Measurements from ENCODE around the gene TMEM198.

The TMEM198 gene

DNA sequence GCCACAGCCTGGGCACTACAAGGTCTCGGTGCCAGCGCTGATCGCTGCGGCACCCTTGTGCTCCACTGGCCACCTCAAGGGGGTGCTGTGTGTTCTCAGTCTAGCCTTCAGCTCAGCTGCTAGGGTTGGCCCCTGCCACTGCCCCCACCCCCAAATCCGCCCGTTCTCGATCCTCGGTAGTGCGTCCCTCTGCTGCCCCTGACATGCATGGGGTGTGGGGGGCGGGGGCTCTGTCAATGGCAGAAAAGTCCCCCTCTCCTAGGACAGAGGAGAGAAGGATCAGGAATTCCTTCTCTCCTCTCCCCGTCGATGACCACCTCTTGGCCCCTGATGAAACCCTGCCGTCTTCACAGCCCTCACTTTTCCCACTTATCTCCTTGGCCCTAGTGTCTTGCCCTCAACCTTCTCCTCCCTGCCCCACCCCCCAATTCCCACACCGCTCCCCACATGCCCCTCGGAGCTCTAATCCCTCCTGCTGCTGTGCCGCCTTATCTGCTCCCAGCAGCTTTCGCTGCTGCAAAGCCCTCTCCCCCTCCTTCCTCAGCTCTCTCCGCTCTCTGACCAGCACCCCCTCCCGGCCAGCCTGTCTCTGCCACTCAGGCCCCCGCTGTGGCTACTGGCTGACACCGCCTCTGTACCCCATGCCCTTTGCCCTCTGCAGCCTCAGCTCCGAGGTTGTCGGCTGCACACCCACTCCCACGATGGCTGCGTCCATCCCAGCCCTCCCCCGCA lies 33.9 kb upstream of the TMEM198 start:
- DNase-seq, result no peak

DNA sequence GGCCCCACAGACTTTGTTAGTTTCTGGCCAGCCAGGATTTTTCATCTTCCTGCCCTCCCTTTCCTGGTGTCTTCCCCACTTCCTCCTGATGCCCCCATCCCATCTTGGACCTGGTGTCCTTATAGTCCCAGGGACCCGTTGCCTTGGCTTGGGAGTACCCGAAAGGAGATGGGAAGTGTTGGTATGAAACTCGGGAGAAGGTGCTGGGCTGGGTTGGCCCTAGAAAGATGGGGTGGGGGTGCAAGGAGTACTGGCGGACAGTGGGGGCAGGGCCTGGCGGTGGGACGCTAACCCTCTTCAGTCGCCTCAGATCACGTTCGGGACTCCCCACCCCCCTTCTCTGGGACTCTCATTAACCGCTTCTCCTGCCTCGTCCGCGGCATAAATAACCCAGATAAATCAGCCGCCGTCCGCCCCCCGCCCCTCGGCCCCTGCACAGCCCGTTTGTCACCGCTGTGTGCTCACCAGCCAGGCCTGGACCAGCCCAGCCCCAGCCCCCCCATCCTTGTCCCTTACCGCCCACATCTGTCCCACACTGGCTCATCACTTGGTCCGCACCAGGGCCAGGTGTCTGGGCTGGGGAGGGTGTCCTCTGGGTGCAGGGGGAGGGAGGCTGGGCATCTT lies 33.2 kb upstream of the TMEM198 start:
- DNase-seq, result no peak

DNA sequence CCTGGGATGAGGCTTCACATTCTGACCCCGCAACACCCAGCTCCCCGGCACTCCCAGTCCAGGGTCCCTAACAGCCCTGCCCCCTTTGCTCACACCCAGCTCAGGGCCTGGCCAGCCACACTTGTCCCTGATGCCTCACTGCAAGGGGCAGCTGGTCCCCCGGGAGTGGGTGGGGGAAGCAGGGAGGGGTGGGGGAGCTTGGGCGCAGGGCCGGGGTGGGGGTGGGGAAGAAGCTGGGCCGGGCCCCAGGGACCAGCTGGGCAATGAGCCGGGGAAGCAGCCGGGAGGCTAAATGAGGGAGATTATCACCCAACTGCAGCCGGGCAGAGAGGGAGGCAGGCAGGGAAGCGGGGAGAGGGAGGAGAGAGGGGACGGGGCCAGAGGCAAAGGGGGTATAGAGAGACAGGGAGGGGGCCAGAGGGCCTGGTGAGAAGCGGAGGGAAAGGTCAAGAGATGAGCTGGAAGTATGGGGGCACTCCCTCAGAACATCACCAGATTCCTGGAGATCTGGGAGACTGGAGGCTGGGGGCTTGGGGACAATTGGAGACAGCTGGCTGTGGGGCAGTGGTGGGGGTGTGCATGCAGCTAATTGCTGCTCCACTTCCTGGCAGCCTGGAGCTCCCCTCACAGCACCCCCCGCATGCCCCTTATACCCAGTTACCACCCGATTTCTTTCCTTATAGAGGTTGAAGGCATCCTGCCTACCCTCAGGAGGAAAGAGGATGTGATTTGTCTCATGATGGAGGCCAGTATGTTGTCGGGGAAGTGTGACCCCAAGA lies 32.1 kb upstream of the TMEM198 start:
- DNase-seq, result no peak

DNA sequence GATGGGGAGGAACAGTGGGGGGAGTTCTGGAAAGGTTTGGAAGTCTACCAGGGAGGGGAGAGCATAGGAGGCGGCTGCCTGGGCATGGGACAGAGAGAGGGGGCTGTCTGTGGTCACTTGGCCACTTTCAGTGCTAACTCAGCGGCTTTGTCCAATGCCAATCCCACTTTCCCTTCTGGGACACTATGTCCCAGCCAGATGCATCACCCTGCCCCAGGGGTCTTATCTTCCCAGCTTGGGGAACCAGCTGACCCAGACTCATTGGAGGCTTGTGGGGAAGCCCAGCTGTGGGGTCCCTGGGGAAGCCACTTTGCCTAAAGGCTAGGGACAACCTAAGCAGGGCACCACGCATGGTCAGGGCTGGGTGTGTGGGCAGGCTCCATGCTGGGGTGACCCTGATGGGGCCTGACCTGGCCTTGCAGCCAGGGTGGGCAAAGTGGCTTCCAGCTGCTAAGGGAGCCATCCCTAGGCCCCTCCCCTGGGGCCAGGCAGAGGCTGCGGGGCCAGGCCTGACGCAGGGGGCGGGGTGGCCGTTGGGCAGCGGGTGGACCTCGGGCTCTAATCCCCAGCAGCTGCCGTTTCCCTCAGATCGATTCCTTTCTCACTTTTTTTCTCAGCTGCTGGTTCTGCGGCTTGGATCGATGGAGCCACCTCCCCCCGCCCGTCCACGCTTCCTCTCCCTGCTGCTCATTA lies 31.2 kb upstream of the TMEM198 start:
- DNase-seq, result no peak

DNA sequence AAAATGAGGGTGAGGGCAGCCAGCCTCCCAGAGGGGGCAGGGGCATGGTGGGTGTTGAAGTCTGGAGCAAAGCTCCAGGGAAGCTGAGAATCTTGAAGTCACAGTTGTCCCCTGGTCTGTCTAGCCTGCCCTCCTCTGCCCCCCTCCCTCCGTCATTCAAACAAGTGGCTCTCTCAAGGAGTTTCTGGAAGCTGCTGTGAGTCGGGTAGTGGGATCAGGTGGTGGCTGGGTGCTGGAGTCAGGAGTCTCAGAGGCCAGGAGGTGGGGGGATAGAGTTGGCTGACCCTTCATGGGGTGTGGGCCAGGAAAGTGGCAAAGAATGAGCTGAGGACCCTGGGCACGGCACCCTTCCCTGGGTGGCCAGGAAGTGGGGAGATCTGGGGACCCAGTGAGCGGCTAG lies 30.0 kb upstream of the TMEM198 start:
- no peak for DNase-seq

DNA sequence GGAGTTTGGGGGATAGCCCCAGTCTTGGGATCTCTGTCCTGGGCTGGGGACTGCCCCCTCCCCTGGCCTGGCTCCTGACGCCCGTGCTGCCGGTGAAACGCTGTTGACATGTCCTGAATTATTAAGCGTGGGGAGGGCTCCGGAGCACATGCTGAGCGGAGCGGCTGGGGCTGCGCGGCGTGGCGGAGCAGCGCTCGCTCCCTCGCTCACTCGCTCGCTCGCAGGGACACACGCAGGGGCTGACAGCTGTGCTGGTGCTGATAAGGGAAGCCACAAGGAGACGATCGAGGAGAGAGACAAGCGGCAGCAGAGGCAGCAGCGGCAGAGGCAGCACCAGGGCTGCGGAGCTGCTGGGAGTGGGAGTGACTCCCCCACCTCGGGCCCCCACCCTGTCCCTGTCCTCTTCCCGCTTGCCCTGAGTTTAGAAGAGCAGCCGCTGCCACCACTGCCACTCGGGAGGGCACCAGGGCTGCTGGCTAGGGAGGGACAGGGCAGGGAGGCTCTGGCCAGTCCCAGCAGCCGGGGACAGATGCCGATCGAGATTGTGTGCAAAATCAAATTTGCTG lies 29.5 kb upstream of the TMEM198 start, which contains the start of gene ASIC4:
Gene ASIC4 (plus strand): TSS at position 287 of the 566 bp plus-strand sequence. CDS start 243 bp downstream, at position 530.
- no peak for DNase-seq

DNA sequence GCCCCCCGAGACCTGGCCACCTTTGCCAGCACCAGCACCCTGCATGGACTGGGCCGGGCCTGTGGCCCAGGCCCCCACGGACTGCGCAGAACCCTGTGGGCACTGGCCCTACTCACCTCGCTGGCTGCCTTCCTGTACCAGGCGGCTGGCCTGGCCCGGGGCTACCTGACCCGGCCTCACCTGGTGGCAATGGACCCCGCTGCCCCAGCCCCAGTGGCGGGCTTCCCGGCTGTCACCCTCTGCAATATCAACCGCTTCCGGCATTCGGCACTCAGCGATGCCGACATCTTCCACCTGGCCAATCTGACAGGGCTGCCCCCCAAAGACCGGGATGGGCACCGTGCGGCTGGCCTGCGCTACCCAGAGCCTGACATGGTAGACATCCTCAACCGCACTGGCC lies 29.0 kb upstream of the TMEM198 start:
- DNase-seq, result no peak

DNA sequence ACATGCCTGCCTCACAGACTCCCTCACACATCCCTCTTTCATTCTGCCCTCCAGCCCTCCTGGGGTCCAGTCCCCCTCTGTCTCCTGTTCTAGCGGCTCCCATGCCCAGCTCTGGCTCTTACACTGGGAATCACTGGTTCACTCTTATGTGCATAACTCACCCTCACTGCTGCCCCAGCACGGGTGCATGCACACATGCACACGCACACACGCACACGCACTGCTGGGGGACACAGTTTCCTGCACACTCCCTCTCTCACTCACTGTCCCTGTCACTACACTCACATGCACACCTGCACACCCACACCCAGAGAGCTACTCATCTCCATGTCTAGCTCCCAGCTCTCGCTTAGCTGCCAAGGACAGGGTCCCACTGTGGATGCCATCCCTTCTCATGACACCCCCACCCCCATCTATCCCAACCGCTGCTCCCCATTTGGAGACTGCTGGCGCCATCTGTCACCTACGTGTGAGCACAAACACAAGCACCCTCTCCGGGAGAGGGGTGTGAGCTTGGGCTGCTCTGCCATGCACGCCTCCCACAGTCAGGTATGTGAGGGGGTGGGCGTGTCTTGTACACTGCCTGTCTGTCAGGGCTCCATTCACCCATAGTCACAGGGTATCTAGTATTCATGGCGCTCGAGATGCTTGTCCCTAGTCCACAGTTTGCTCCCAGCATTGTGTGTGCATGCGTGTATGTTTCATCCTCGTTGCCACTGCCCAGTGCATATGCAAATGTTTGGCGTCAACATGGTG lies 27.8 kb upstream of the TMEM198 start:
- no peak for DNase-seq

DNA sequence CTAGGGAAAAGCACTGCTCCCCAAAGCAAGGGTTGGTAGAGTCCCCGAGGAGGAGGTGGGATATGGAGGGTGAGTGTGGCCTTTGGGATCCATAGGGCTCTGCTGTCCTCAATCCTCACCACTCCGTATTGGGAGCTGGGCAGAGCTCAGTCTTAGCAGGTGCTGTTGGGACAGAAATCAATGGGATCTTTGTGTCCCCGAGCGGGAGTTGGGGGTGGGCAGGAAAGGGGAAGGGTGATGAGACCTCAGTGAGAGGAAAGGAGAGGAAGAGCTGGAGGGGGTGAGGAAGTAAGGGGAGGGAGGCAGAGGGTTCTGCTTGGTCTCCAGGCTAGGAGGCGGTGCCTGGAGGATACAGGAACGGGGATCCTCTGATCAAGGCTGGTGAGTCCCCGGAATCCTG lies 26.9 kb upstream of the TMEM198 start:
- no peak for DNase-seq

DNA sequence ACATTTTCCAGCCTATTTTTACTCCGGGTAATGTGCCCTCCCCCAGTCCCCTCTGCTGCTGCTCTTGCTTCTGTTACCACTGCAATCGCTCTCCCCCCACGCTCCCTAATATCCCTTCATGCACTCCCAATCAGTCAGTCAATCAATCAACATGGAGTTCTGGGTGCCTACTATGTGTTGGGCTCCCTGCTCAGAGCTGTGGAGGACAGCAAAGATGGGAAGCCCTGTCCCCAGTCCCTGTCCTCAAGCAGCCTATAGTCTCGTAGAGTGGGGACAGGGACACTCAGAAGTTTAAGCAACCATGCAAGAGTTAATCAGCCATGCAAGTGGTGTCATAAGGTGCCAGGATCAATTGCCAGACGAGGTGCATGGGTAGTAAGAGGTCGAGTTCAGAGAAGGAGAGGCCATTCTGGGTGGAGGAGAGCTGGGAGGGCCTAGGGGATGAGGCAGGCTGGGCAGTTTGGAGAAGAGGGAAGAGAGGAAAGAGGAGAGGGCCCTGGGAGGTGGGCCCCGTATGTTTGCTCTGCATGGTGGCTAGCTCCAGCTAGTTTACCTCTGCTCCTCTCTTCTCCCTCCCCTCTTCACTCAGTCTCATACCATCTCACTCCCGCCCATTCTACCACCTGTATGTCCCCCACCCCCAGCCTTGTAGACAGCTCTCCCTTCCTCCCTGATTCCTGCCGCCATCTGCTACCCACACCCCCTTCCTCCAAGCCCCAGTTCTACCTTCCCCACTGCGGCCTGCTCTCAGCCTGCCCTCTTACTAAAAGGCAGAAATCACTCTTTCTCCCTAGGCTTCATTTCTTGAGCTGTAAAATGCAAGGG lies 25.7 kb upstream of the TMEM198 start:
- DNase-seq, result no peak

DNA sequence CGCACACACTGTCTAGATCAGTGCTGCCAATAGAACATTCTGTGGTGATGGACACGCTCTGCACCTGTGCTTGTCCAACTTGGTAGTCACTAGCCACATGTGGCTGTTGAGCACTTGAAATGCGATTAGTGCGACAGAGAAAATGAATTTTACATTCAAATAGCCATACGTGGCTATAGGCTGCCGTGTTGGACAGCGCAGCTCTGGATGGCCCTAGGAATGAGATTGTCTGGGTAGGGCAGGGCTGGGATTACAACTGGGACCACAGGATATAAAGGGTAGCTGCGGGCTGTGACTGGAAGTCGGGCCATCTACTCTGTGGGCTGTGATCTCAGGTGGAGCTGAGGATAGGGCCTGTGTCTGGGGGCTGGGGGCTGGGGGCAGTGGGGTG lies 24.3 kb upstream of the TMEM198 start:
- DNase-seq, result no peak

DNA sequence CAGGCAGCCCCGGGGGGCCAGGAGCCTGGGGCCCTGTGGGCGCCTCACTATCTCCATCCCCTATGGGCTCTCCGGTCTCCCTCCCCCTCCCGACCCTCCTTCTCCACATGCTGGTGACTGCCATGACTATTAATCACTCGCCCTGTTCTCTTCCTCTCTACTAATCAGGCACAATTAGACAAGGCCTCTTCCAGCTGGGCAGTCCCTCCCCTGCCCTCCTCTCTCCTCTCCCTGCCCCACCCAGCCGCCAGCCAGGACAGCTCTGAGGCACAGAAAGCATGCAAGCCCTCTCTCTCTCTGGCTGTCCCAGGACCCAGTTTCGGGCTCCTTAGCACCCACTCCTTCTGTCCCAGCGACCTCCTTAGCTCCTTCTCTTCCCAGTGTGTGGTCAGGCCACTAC lies 23.7 kb upstream of the TMEM198 start:
- no peak for DNase-seq

DNA sequence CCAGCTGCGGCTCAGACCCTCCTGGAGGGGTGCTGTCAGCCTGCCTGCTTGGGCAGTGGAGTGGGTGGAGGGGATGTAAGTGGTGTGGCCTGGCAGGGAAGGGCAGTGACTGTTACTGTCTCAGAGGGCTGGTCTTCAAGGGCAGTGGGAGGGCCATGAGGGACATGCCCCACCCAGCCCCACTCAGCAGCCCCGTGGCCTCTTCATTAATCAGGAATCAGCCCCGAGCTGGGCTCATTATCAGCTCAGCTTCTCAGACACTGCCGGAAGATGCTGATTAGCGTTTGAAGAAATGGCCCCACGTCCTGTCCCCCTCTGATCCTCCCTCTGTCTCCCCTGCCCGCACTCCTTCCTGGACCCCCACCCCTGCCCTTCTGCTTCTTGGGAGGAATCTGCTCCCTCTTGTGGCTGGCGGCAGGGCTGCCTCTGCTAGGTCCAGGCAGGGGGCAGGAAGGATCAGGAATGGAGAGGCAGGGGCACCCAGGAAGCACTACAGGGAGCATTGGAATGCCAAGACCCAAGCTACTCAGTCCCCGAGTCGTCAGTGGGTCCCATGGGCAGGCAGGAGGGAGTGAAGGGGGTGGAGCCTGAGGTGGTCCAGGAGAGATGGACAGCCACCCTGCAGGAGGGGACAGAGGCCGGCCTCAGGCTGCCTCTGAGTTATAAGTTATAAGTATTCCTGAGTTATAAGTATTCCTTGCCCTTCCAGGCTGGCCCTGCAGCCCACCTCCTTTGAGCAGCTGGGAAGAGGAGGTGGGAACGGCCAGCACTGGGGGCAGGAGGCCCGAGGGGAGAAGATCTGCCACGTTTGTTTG lies 22.6 kb upstream of the TMEM198 start:
- no peak for DNase-seq

DNA sequence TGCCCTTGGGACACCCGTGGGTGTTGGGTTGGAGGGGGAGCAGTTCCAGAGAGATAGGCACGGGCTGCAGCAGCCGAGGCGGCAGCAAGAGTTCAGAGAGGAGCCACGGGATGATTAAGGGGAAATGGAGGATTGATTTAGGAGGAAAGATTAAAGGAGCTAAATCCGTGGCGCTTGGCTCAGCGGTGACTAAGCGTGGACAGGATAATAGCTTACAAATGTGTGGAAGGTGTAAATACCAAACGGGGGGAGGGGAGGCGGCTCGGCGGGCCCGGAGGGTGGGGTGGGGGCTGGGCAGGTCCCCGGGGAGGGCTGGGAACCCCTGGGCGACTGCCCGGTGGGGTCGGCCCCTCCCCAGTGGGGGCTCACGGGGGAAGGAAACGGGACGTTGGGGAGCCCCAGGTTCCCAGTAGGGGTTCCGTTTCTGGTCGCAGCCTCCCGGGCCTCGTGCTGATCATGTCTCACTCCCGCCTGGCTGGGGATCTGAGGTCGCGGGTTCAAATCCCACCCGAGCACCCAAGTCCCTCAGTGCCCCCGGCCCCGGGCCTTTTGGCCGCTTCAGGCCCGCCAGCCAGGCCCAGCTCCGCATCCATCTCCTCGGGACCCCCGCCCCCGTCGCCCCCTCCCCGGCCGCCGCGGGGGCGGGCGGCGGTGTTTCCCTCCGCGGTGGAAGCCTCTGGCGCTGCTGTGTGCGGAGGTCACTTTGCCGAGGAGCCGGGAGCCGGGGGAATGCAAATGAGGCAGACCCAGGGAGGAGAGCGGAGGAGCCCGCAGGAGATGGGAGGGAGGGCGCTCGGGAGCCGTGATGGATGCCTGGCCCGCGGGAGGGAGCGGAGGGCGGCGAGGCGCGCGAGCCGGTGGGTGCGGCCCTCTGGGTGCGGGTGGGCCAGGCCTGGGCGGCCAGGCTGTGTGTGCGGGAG lies 21.5 kb upstream of the TMEM198 start:
- no peak for DNase-seq

DNA sequence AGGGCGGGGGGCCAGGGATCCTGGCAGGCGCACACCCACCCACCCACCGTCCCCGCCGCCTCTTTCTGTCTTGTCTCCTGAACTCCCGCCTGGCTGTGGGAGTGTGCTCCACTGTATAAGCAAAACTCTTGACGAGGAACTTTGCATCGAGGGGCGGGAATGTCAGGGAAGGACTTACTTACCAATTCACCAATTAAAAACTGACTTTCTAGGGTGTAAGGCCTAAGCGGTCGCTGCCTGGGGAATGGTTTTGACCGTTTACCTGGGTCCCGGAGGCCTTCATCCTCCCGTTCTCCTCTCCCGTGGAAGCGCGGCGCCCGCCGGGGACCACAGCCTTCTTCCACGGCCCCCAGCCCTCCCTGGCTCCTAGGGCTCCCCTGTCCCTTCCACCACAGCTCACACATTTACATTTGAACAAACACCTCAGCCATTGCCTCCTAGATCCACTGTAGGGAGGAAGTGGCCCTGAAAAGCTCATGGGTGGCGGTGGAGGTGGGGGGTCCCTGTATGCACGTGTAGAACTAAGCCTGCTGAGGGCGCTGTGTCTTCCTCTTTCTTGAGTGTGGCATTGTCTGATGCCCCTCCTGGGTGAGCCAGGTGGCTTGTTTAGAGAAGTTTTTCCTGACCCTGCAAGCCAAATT lies 20.7 kb upstream of the TMEM198 start:
- DNase-seq, result no peak

DNA sequence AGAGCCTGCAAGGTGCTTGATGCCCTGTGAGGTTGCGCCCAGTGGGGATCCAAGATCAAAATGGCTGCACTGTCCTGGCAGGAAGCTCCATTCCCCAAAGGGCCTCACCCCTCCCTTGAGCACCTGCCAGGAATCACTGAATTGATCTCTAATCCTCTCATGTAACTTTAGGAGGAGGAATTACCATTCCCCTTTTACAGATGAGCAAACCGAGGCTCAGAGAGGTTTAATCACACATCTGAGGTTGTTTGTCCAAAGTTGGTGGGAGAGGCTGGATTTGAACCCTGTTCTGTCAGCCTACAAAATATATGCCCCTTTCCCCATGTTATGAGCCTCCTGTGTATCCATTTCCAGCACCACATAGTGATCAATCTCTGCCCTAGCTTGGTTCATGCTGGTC lies 19.0 kb upstream of the TMEM198 start:
- no peak for DNase-seq

DNA sequence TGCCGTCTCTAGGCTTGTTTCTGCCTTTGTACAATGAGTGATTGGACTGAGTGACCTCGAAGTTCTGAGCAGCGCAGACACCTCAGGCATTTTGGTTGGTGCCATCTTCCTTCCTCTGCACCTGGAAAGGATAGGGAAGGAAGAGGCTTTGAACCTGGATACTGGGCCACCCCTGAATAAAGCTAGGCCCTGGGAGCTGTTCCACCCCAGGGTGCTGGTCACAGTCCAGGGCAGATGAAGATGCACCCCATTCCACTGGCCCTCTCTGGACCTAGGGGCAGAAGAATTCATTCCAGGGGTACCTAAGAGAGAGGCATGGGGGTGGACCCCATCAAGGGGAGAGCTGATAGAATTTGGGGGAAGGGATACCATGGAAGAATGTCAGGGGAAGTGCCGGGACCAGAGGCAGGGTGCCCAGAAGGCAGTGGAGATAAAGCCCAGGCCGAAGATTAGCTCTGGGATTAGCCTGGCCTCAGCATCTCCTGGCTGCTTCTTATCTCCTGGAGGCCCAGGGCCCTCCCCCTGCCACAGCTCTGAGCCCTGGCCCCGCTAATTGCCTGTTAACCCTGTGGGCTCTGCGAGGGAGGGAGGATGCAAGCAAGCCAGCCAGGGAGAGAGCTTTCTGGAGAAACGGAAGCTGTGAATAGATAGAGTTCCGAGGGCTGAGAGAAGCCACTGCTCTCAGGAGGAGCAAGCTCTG lies 18.1 kb upstream of the TMEM198 start:
- DNase-seq, result no peak

Measured in NCI-H1417 treated with DMSO at 0.1 percent for 48 hours (cell line).